Activated CD4-positive, CD25-positive, alpha-beta regulatory T cell (primary cell): Measurements from ENCODE around the gene B3GNT7.
"Not testable (repeated sequence)": the region's sequence is repeated elsewhere in the genome, so short reads cannot be mapped to it uniquely, and the experiment has no call there.

Experiments used
- DNase-seq, 4 experiments: peaks; one replicate each; lab custom pipeline; 2025; lab: John Stamatoyannopoulos, UW

B3GNT7 gene, protein sequence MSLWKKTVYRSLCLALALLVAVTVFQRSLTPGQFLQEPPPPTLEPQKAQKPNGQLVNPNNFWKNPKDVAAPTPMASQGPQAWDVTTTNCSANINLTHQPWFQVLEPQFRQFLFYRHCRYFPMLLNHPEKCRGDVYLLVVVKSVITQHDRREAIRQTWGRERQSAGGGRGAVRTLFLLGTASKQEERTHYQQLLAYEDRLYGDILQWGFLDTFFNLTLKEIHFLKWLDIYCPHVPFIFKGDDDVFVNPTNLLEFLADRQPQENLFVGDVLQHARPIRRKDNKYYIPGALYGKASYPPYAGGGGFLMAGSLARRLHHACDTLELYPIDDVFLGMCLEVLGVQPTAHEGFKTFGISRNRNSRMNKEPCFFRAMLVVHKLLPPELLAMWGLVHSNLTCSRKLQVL

DNA sequence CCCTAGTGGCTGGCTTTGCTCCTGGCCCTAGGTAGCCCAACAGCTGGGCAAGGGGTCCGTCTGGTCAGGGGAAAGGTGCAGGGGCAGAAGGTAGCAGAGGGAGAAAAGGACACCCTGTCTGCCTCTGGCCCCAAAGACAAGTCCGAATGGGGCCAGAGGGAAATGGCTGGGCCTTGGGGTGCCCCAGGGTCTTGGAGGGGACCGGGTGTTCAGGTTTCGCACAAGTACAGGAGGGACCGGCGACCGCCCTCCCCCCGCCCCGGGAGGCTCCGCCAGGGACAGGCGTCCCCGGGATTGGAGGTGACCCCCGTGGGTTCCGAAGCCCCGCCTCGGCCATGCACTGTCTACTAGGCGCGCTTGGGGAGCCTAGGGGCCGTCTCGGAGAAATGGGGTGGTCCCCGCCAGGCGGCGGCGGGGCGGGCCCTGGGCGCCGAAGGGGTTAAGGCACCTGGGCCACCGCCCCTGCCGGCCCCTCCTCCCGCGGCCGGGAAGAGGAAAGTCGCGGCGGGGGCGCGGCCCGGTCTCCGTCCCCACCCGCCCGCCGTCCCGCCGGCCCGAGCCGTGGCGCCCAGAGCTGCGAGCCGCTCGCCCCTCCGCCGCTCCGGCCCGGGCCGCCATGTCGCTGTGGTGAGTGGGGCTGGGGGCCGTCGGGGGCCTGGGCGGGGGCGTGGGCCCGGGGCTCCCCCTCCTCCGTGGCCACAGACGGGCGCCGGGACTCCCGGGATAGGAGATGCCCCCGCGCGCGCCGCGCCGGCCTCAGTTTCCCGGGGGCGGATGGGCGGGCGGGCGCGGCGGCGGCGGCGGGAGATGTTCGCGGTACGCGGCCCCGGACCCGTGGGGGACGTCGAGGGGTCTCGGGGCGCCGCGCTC, at the start of gene B3GNT7:
Gene B3GNT7, plus strand, starts transcription at position 523 of the 870 bp plus-strand sequence. Its CDS starts 94 bp downstream, at position 617.
- no peak for DNase-seq

DNA sequence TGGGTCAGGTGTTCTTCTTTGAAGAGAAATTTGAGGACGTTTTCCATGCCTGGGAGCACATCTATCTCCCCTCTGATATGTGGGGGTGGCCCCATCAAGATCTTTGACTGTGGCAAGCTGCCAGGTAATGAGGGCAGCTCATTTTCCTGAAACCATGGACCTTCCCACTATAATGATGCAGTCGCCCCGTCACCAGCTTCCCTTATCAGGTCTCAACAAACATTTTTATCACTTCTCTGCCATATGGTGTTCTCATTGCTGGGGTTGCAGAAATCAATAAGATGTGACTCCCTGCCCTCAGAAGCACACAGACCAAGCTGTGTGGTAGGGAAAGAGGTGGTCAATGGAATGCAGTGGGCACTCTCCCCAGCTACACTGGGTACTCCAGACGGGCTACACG, 48.4 kb upstream of the B3GNT7 start:
- no peak for DNase-seq

DNA sequence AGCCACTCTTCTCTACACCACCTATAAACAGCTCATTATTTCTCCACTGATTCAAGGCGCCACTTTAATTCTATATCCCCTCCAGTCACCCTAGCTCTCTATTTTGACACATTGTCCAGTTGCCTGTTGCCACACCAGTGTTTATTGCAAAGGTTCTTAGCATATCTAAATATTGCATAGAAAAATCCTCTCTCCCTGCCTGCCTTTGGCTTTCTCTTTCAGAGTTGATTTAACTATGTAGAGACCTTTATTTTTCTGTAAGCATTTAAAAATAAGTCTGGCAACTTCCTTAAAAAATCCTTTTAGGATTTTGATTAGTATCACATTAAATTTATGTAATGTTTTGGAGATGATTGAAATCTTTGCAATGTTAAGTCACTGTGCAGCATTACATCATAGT, 47.9 kb upstream of the B3GNT7 start:
- no peak for DNase-seq

DNA sequence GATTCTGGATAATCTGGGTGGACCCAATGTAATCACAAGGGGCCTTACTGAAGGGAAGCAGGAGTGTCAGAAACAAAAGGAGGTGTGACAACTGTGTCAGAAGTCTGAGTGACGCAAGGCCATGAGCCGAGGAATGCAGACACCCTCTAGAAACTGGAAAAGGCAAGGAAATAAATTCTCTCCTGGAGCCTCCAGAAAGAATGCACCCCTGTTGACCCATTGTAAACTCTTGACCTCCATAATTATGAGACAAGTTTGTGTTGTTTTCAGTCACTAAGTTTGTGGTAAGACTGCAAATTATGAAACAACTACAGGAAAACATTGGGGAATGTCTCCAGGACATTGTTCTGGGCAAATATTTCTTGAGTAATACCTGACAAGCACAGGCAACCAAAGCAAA, 47.3 kb upstream of the B3GNT7 start:
- no peak for DNase-seq

DNA sequence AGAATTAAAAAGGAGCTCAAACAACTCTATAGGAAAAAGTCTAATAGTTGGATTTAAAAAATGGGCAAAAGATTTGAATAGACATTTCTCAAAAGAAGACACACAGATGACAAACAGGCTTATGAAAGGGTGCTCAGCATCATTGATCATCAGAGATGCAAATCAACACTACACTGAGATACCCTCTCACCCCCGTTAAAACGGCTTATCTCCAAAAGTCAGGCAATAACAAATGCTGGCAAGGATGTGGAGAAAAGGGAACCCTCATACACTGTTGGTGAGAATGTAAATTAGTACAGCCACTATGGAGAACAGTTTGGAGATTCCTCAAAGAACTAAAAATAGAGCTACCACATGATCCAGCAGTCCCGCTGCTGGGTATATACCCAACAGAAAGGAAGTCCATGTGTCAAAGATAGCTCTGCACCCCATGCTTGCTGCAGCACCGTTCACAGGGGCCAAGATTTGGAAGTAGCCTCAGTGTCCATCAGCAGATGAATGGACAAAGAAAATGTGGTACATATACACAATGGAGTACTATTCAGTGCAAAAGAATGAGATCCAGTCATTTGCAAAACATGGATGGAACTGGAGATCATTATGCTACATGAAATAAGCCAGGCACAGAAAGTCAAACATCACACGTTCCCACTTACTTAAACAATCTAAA, 46.7 kb upstream of the B3GNT7 start:
- no peak for DNase-seq

DNA sequence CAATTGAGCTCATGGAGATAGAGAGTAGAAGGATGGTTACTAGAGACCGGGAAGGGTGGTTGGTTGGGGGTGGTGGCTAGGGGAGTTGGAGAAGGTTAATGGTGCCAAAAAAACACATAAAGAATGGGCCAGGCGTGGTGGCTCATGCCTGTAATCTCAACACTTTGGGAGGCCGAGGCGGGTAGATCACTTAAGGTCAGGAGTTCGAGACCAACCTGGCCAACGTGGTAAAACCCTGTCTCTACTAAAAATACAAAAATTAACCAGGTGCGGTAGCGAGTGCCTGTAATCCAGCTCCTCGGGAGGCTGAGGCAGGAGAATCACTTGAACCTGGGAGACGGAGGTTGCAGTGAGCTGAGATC, 46.2 kb upstream of the B3GNT7 start:
- not testable (repeated sequence) for DNase-seq

DNA sequence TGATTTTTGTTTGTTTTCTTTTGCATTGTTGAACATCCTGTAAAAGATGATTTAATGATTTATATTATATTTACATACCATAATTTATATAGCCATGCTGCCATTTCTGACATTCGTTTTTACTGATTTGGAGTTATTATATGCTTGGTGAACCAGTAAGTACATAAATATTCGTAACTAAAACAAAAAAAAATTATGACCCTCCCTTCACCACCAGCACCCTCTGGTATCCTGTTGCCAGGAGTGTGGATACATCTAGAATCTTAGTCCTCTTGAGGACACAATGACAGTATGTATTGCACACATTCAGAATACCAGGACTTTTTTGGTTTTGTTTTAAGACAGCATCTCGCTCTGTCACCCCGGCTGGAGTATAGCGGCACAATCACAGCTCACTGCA, 43.9 kb upstream of the B3GNT7 start:
- no peak for DNase-seq

DNA sequence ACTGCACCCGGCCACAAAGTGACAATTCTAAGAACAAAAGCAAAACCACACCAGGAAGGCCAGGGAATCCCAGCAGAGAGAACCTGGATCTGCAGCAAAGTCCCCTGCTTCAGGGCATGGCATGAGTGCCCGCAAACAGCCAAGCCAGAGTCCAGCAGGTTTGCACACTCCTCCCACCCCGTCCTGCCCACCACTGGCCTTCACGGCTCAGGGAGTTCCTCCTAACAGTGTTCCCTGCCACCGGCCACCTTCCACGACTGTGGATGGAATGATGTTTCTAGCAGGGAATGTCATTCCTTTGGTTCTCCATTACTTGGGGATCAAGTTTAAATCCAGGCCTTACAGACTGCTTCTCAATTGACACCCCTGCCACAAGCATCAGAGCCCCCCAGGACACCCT, 42.0 kb upstream of the B3GNT7 start:
- DNase-seq = no peak

DNA sequence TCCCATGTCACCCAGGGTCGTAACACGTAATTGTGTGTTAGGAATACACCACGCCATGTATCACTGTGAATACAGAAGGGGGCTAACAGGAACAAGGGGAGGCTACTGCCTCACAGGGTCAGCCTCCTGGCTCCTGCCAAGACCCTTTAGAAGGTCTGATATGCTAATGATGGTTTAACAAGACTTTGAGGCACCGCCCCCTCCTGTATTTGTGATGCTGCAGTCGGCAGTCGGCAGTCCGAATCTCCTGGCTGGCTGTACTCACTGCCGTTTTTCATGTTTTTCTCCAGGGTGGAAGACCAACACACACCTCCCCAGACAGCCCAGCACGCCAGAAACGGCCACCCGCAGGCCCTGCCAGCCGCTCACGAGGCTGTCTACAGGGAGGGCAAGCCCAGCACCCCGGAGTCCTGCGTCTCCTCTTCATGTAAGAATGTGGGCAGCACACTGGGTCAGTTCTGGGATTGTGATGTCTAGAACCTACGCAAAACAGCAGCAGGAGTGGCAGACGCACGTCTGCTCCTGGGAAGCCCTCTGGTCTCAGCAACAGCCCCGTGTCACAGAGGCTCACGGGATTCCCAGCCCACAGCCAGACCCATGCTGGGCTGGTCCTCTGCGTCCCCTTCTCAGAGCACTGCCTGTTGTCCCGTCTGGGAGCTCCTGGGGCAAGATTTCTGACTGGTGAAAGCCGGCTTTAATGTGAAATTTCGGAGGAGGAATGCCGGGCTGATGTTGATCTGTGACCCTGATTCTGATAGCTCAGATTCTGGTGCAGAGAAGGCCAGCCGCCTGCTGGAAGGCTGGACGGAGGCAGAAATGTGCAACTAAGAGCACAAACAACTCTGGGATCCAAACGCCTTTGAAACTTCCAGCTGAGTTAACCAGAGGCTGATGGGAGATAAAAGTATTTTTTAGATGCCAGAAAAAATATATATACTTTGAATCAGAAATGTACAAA, 39.7 kb upstream of the B3GNT7 start:
- DNase-seq = no peak

DNA sequence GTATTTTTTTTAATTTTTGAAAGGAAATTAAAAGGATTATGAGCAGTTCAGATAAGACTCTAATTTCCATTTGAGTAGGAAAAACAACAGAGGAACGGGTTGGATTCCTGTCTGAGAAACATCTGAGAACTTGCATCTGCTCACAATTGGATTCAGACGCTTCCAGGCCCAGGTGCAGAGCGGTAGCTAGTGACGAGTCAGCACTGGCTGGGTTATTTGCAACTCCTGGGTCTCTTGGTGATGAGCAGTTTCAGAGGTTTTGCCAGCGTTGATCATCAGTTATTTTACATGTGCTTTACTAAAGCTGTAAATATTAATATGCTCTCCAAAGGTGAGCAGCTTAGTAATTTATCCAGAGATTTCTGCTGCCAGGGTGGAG, 39.1 kb upstream of the B3GNT7 start:
- no peak for DNase-seq

DNA sequence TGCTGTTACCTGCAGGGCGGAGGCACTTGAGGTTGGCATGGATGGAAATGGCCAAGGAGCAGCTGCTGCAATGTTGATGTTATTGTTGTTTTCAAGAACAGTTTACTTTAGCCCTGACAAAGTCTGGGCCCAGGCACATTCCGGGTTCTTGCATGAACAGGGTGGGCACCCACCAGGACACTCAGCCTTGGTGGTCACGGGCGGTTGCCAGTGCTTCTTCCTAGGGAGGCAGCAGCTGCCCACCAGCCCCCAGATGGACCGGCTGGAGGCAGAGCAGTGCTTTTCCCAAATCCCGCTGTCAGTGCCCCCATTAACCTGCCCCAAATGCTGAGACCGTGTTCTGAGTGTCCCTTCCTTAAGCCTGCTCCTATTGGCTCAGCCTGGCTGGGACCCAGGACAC, 38.5 kb upstream of the B3GNT7 start:
- DNase-seq = no peak

DNA sequence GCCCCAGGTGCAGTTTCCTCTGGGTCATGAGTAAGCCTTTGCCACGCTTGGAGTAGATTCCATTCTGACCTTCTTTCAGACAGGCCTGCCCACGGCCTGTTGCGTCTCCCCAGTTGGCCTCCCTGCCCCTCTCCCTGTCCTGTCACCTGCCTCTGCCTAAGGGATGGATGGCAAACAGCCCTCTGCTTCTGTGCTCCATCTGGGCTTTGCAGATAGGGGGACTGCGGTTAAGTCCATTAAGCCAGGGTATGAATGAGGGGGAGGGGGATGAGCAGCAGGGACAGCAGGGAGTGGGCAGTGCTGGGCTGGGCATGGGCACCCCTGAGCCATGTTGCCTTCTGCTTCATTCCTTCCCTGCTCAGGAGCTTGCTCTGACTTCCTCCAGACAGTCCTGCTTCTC, 37.6 kb upstream of the B3GNT7 start:
- DNase-seq = no peak

DNA sequence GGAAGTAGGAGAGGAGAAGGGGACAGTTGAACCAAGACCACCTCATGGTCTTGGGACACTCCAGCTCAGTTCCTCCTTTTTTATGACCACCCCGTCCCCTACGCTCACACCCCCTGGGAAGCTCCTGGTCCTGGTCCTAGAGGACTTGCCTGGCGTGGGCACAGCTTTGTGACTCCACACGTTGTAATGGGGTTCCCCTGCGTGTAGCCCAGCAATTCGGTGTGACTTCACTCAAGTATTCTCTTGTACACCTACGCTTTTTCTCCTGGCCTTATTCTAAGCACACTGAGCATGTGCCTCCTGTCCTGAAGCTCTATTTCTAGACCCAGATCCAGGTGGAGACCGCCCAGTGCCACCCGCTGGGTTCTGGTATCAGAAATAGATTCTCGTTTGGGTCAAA, 36.1 kb upstream of the B3GNT7 start:
- no peak for DNase-seq

DNA sequence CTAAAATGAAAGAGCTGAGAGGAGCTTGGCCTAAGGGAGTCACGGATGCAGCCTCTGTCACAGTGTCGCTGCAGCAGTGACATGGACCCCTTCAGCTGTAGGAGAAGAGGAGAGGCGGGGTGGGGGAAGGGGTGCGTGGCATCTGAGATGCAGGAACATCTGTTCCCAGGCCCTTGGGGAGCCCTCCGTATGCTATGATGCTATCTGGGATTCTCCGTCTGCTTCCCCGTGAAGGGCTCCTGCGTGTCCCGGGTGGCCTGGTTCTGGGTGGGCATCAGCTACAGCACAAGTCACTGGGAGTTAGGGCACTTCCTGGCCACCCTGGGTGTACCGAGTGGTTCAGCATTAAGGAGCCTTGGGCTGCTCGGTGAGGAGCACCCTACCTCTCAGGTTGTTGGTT, 35.6 kb upstream of the B3GNT7 start:
- no peak for DNase-seq

DNA sequence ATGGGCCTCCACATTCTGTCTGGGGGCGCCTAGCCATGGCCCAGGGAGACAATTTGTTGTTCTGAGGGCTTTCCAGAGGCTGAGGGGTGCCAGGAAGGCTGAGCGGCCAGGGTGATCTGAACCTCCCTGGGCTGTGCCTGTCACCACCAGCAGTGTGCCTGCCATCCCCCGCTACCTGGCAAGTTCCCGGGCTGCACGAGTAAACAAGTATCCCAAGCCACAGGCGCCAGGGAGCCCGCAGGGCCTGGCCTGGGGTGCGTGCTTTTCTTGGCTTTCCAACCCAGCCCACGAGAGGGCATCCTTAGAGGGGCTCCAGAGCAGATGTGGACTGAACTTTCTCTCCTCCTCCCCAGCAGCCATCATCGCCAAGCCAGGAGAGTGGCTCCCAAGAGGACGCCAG, 35.1 kb upstream of the B3GNT7 start:
- DNase-seq = no peak

DNA sequence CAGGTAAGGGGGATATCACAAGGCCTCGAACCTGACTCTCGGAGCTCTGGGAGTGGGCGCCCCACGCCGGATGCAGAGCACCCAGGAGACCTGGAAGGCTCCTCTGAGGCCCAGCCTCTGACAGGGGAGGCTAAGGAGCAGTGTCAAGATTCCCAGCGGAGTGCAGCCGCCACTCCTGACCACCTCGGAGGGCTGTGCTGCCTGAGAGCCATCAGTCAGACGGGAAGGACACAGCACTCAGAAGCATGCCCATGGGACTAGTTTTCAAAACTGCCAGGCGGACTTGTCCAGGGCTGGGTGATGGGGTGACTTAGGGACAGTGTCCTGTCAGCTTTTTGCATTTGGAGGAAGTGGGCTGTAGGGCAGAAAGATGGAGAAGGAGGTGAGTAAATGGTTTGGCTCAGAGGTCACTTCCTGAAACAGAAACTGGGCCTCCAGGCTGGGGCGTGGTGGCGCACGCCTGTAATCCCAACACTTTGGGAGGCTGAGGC, 34.6 kb upstream of the B3GNT7 start:
- no peak for DNase-seq

DNA sequence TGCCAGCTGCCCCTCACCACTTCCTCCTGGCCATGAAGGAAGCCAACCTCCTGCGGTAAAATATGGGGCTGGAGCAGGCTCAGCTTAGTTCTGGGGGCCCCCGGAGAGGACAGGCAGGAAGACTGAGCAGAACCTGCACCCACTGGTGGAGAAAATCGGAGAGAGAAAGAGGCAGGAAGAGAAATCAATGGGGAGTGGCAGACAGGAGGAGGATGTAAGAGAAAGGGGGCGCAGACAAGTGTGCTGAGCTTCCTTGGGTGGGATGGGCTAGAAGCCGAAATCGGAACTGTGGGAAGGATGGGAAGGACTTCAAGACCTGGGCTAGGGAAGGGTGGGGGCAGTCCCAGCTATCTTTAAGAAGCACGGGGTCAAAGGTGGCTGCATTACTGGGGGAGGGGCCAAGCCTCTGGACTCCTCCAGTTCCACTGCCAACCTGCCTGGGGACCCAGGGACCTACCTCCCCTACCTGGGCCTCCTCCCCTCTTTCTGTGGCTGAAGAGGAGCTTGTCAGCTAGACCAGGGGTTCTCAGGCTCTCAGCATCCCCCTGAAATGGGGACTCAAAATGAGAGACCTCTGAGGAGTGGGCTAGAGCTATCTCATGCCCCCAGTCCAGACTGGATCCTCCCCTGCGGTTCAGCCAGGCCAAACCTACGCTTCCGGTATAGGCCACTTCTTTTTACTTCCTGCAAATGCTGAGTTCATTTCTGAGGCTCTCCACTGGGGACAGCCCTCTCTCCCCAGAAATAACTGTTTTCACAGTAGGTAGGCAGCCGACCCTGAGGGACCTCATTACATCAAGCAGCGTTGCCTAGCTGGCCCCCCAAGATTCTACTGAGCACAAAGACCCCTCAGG, 33.6 kb upstream of the B3GNT7 start:
- DNase-seq = no peak

DNA sequence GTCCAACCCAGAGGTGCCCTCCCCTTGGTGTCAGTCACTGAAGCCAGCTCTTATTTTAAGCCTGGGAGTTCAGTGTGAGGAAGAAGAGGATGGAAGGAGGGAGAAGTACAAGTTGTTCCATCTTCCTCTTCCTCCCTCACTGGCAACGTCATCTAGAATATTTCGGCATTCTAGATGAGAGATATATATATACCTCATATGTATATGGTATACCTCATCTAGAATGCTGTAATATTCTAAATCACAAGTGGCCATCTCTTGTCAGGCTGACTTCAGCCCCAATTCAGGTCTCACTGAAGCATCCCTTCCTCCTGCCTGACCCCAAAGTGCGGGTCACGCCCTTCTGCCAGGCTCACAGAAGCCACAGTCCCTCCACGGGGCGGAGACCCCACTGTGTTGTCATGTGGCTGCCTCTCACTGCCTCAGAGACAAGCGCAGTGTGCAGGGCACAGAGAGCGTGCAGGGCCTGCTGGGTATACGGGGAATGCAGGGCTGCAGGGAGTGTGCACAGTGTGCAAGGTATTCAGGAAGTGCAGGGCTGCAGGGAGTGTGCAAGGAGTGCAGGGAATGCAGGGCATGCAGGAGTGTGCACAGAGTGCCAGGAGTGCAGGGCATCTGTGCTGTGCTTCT, 32.8 kb upstream of the B3GNT7 start:
- DNase-seq = no peak

DNA sequence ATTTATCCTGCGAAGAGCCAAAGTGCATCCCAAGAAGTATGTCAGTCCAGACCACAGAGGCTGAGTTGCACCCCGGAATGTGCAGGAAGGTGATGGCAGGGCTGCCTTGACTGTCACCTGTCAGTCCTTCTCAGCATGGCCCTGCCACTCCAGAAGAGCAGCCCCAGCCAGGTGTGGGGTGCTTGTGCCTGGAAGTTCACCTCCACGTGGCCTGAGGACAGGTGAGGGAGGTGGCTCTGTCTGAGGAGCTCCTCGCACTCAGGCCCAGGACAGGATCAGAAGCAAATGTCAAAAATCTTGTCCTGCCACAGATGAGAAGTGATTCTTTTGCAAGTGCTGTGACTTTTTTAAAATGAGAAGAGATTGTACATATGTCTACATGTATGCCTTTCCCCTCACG, 31.4 kb upstream of the B3GNT7 start:
- no peak for DNase-seq
